Trophoblast cell (in vitro differentiated cells and primary cell): Measurements from ENCODE around the gene AGAP1.
A peak's percentile ranks its signal among the peaks of the same experiment; 100 is the strongest.

ENCODE experiments used
- DNase-seq, 2 donors: peaks; one replicate each; pipeline ENCODE4 v3.0.0-alpha.2; 2016
- H2AFZ ChIP-seq: 2 replicates; pipeline ENCODE4 v1.6.1; 2013; ENCODE audit warnings: low read length, moderate library complexity, mild to moderate bottlenecking; ENCODE audit not compliant: insufficient read depth, poor library complexity
- H2AK5ac ChIP-seq: 2 replicates; pipeline ENCODE4 v1.6.1; 2013; ENCODE audit warnings: mild to moderate bottlenecking, low read length
- H2BK120ac ChIP-seq: 2 replicates; pipeline ENCODE4 v1.6.1; 2013; ENCODE audit warnings: low read length, mild to moderate bottlenecking, moderate library complexity; ENCODE audit not compliant: insufficient read depth, poor library complexity
- H2BK12ac ChIP-seq: 2 replicates; pipeline ENCODE4 v1.6.1; 2013; ENCODE audit warnings: mild to moderate bottlenecking, low read length, moderate library complexity
- H2BK5ac ChIP-seq: 2 replicates; pipeline ENCODE4 v1.6.1; 2013; ENCODE audit warnings: low read length, low read depth, moderate library complexity, mild to moderate bottlenecking; ENCODE audit not compliant: poor library complexity
- H3K14ac ChIP-seq: 2 replicates; pipeline ENCODE4 v1.6.1; 2013; ENCODE audit warnings: mild to moderate bottlenecking, low read length
- H3K18ac ChIP-seq: 2 replicates; pipeline ENCODE4 v1.6.1; 2013; ENCODE audit warnings: mild to moderate bottlenecking, low read length
- H3K23ac ChIP-seq: 2 replicates; pipeline ENCODE4 v1.6.1; 2013; ENCODE audit warnings: low read length
- H3K27ac ChIP-seq: 2 replicates; pipeline ENCODE4 v1.5.1; 2013; ENCODE audit warnings: low read depth, mild to moderate bottlenecking, inconsistent platforms, low read length, moderate library complexity
- H3K27me3 ChIP-seq: 2 replicates; pipeline ENCODE4 v1.6.1; 2013; ENCODE audit warnings: inconsistent platforms, mild to moderate bottlenecking, low read length, moderate library complexity; ENCODE audit not compliant: insufficient read depth
- H3K36me3 ChIP-seq, 2 experiments: 1 replicate in 1 of 2; 2 replicates in 1 of 2; pipeline ENCODE4 v1.6.1; 2013; ENCODE audit warnings: low read length in 2 of 2, mild to moderate bottlenecking in 2 of 2, moderate library complexity in 1 of 2; ENCODE audit not compliant: insufficient read depth in 2 of 2, control insufficient read depth in 1 of 2
- H3K4ac ChIP-seq: 2 replicates; pipeline ENCODE4 v1.6.1; 2013; ENCODE audit warnings: low read depth, mild to moderate bottlenecking, low read length, moderate library complexity
- H3K4me1 ChIP-seq, 2 experiments: 1 replicate in 1 of 2; 2 replicates in 1 of 2; pipeline ENCODE4 v1.6.1; 2013; ENCODE audit warnings: low read length in 2 of 2, mild to moderate bottlenecking in 2 of 2, moderate library complexity in 1 of 2; ENCODE audit not compliant: insufficient read depth in 2 of 2, control insufficient read depth in 1 of 2
- H3K4me2 ChIP-seq: 2 replicates; pipeline ENCODE4 v1.6.1; 2013; ENCODE audit warnings: inconsistent platforms, mild to moderate bottlenecking, low read length, moderate library complexity
- H3K4me3 ChIP-seq: 2 replicates; pipeline ENCODE4 v1.5.1; 2013; ENCODE audit warnings: mild to moderate bottlenecking, low read depth, low read length, inconsistent platforms
- H3K79me1 ChIP-seq: one replicate; pipeline ENCODE4 v1.6.1; 2013; ENCODE audit warnings: low read length
- H3K79me2 ChIP-seq: 2 replicates; pipeline ENCODE4 v1.6.1; 2013; ENCODE audit warnings: low read length, mild to moderate bottlenecking; ENCODE audit not compliant: control insufficient read depth, insufficient read depth, poor library complexity
- H3K9ac ChIP-seq: 2 replicates; pipeline ENCODE4 v1.6.1; 2013; ENCODE audit warnings: mild to moderate bottlenecking, low read length
- H3K9me3 ChIP-seq: 2 replicates; pipeline ENCODE4 v1.6.1; 2013; ENCODE audit warnings: low read depth, mild to moderate bottlenecking, control low read depth, inconsistent platforms, low read length; ENCODE audit not compliant: insufficient read depth
- H4K12ac ChIP-seq: 2 replicates; pipeline ENCODE4 v1.6.1; 2013; ENCODE audit warnings: low read depth, mild to moderate bottlenecking, low read length, moderate library complexity
- H4K8ac ChIP-seq: 2 replicates; pipeline ENCODE4 v1.6.1; 2013; ENCODE audit warnings: low read depth, mild to moderate bottlenecking, low read length, moderate library complexity
- H4K91ac ChIP-seq: one replicate; pipeline ENCODE4 v1.6.1; 2013; ENCODE audit warnings: low read depth, mild to moderate bottlenecking, low read length, moderate library complexity
- WGBS: extraction: QIAGEN DNeasy Blood & Tissue Kit; methylation state at CpG from one replicate; pipeline ENCODE4 v1.1.7; 2013; ENCODE audit warnings: missing lambda C conversion rate; ENCODE audit not compliant: insufficient read length, insufficient coverage; ENCODE audit errors: extremely low coverage; 5-methylcytosine and 5-hydroxymethylcytosine counted together

Gene AGAP1

DNA sequence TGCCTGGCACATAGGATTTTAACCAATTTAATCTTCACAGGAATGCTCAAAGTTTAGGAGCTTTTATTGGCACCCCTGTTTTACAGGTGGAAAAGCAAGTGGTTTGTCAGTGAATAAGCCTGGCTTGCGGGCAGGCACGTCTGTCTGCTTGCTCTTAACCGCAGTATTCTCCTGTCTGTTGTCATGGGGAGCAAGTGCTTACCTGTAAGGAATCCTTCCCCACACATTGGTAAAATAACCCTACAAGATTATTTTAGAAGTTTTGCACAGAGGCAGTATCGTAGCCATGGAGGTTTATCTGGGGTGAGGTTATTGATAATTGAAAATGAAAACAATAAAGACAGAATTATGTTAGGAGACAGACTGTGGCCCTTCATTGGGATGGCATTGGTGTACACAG, 174.9 kb downstream of the AGAP1 start:
- Histone ChIP-seq H3K27ac (no peak overlapping the region), H3K4me3 (no peak overlapping the region), H3K23ac (no peak overlapping the region), H2BK5ac (no peak overlapping the region), H3K18ac (no peak overlapping the region), H2BK12ac (no peak overlapping the region), H3K14ac (no peak overlapping the region), H3K4me1 (peaks cover 10 to 16% of the 10 kb centered on the region in 2 experiments), H2AK5ac (no peak overlapping the region), H3K9ac (no peak overlapping the region), H3K4me2 (peak overlapping the region; percentile 40), H3K36me3 (no peaks in the 10 kb centered on the region), H2BK120ac (no peak overlapping the region), H4K12ac (no peak overlapping the region), H3K79me2 (no peaks in the 10 kb centered on the region), H2AFZ (no peak overlapping the region), H4K8ac (no peak overlapping the region), H3K27me3 (peaks cover 19% of the 10 kb centered on the region), H3K9me3 (peaks cover 2% of the 10 kb centered on the region), H3K4ac (no peak overlapping the region), H3K79me1 (no peaks in the 10 kb centered on the region), H4K91ac (no peak overlapping the region)
- no CpG with 5 or more reads among the region's 4 CpGs for WGBS
- no peak for DNase-seq

DNA sequence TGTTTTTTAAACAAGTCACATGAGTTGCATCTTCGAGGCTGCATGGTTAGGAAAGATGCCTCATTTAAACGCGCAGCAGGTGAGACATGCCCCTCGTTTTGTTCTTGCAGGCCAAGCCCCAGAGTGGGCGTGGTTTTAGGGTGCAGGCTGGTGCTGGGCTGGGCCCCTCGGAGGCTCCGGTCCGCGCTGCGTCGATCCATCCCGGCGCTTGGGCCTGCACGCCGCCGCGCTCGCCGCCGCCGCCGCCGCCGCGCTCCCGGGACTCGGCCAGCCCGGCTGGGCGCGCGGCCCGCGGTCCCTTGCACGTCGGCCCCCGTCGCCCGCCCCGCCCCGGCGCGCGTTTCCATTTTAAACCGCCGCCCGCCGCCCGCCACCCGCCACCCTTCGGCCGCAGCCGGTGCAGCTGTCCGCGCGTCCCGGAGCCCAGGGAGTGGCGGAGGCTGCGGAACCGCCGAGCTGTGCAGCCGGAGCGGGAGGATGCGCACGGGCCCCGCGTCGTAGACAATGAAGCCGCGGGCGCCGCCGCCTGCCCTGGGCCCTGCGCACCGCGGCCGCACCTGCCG, 175.5 kb downstream of the AGAP1 start:
- Histone ChIP-seq H2AK5ac (no peak overlapping the region), H3K14ac (no peak overlapping the region), H4K12ac (no peak overlapping the region), H4K91ac (no peak overlapping the region), H3K4me2 (peak overlapping the region; percentile 75), H3K9me3 (peaks cover 2% of the 10 kb centered on the region), H2BK5ac (no peak overlapping the region), H3K79me2 (no peaks in the 10 kb centered on the region), H2AFZ (peak overlapping the region; percentile 45), H3K4ac (no peak overlapping the region), H3K79me1 (no peaks in the 10 kb centered on the region), H2BK12ac (no peak overlapping the region), H3K4me3 (peak overlapping the region; percentile 82), H3K18ac (no peak overlapping the region), H3K27me3 (peaks cover 19% of the 10 kb centered on the region), H3K23ac (no peak overlapping the region), H3K9ac (no peak overlapping the region), H4K8ac (no peak overlapping the region), H3K4me1 (peaks cover 10 to 16% of the 10 kb centered on the region in 2 experiments), H3K36me3 (no peaks in the 10 kb centered on the region), H2BK120ac (no peak overlapping the region), H3K27ac (no peak overlapping the region)
- no CpG with 5 or more reads among the region's 77 CpGs for WGBS
- peak; percentile 33 to 71 for DNase-seq

DNA sequence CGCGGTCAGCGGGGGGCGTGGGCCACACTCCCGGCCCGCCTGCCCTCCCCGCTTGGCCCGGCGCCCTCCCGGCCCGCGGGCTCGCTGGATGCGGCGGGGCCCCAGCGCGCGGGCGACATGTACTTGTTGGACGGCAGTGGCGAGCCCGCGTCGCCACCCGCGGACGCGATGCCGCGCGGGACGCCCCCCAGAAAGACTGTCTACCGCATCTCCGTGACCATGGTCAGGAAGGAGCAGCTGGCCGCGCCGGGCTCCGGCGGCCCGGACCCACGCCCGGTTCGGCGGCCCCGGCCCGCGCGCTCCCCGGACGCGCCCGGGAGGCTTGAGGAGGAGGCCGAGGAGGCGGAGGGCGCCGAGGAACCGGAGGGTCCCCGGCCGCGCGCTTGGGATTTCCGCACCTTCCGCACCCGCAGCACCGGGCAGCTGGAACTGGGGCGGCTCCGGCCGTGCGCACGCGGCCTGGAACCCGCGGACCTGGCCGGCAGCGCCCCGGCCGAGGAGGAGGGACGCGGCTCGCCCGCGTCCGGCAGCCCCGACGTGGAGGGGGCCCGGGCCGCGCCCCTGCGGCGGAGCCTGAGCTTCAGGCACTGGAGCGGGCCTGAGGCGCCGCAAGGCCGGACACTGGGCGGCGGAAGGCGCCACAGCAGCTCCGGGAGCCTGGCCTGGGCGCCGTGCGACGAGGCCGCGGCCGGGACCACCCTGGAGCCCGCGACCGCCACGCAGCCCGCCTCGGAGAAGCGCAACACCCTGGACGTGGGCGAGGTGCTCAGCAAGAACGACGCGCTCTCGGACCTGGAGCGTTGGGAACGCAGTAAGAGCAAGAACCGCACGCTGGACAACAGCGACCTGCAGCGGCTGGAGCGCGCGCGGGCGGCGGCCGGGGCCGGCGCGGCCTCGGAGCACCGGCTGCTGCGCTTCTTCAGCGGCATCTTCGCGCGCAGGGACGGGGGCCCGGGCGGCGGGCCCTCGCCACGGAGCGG, 176.4 kb downstream of the AGAP1 start:
- Histone ChIP-seq H2AFZ (no peak overlapping the region), H3K9ac (no peak overlapping the region), H3K23ac (no peak overlapping the region), H3K4me1 (peaks cover 10 to 16% of the 10 kb centered on the region in 2 experiments), H3K9me3 (peaks cover 2% of the 10 kb centered on the region), H3K4ac (no peak overlapping the region), H4K12ac (no peak overlapping the region), H2AK5ac (no peak overlapping the region), H3K4me3 (peak overlapping the region; percentile 82), H3K14ac (no peak overlapping the region), H3K18ac (peak overlapping the region; percentile 25), H3K4me2 (peak overlapping the region; percentile 75), H2BK120ac (no peak overlapping the region), H4K8ac (no peak overlapping the region), H3K79me2 (no peaks in the 10 kb centered on the region), H3K27me3 (peaks cover 19% of the 10 kb centered on the region), H2BK12ac (no peak overlapping the region), H4K91ac (no peak overlapping the region), H3K36me3 (no peaks in the 10 kb centered on the region), H3K27ac (no peak overlapping the region), H3K79me1 (no peaks in the 10 kb centered on the region), H2BK5ac (no peak overlapping the region)
- whole genome bisulfite sequencing: no CpG with 5 or more reads among the region's 148 CpGs
- DNase-seq: peak; percentile 51 to 79

DNA sequence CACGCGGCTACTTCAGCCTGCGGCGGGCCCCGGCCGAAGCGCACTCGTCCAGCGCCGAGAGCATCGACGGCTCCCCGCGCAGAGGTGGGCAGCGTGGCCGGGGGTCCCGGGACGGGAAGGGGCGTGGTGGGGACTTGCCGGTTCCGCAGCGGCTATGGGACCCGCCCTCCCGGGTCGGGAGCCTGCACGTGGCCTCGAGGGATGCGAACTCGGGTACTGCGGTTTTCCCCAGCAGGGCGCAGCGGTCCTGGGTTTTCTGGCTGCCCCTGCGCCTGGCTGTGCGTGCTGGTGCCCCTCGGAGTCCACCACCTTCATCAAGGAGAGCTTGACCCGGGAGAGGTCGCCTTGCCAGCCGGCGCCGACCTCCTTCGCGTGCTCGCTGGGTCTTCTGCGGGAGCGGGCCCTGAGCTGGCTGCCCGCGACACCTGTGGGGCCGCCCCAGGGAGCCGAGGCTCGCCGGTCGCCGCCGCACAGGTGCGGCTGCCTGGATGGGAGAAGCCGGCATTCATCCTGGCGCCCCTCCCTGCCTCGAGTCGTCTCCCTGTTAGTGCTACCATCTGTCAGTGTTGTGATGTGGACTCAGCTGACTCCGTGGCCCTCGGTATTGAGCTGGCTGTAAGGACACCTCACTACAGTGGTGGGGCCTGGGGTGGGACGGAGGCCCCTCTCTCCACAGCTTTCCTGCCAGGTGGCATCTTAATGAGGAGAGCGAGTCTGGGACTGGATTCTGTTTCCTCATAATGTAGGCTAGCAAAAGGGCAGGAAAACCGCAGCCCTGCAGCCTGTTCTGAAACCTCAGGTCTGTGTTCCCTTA, 177.3 kb downstream of the AGAP1 start:
- H4K91ac ChIP-seq: no peak overlapping the region
- H3K9me3 ChIP-seq: peaks cover 2% of the 10 kb centered on the region
- H2AFZ ChIP-seq: no peak overlapping the region
- H2BK5ac ChIP-seq: no peak overlapping the region
- no peak overlapping the region for H3K23ac ChIP-seq
- H3K4me3 ChIP-seq: no peak overlapping the region
- no peaks in the 10 kb centered on the region for H3K79me1 ChIP-seq
- DNase-seq: no peak
- no peak overlapping the region for H4K8ac ChIP-seq
- H3K27ac ChIP-seq: no peak overlapping the region
- H4K12ac ChIP-seq: no peak overlapping the region
- H2BK120ac ChIP-seq: no peak overlapping the region
- H3K9ac ChIP-seq: no peak overlapping the region
- H3K27me3 ChIP-seq: peaks cover 19% of the 10 kb centered on the region
- no peaks in the 10 kb centered on the region for H3K36me3 ChIP-seq
- H3K79me2 ChIP-seq: no peaks in the 10 kb centered on the region
- peak overlapping the region; percentile 75 for H3K4me2 ChIP-seq
- no peak overlapping the region for H3K4ac ChIP-seq
- H2BK12ac ChIP-seq: no peak overlapping the region
- peak overlapping the region; percentile 6 for H3K18ac ChIP-seq
- H2AK5ac ChIP-seq: no peak overlapping the region
- no peak overlapping the region for H3K14ac ChIP-seq
- WGBS: no CpG with 5 or more reads among the region's 64 CpGs
- peaks cover 10 to 16% of the 10 kb centered on the region in 2 experiments for H3K4me1 ChIP-seq
